Calu3 (cell line): ENCODE results near the gene VARS2. TPM values are rescaled to one million over a fixed set of nuclear protein-coding genes. Genes with fewer than 3 reads are reported as not detected.
"Not testable (repeated sequence)": the region's sequence is repeated elsewhere in the genome, so short reads cannot be mapped to it uniquely, and the experiment has no call there.

Experiments used
- BruUV-seq: library from RNA; stranded (reverse); fragments of 400-500 nt; replicated peaks from 2 replicates; lab custom pipeline; 2021; lab: Mats Ljungman, UMichigan
- CTCF ChIA-PET: fragments of 300-600 bp; sonication (Branson Sonifier 250); formaldehyde crosslinking; loops from one replicate; lab custom pipeline; 2022; ENCODE audit warnings: antibody characterized with exemption; lab: Charles Lee
- DNase-seq: peaks from one replicate; pipeline ENCODE4 v3.0.0; 2022
- H3K27ac Mint-ChIP-seq: one replicate; pipeline ENCODE4 v1.8.0; 2022; ENCODE audit warnings: mixed read lengths; ENCODE audit not compliant: unreplicated experiment
- H3K27me3 Mint-ChIP-seq: one replicate; pipeline ENCODE4 v1.8.0; 2022; ENCODE audit warnings: mixed read lengths; ENCODE audit not compliant: unreplicated experiment
- H3K36me3 Mint-ChIP-seq: one replicate; pipeline ENCODE4 v1.8.0; 2022; ENCODE audit warnings: mild to moderate bottlenecking, moderate library complexity, mixed read lengths; ENCODE audit not compliant: insufficient read depth, unreplicated experiment
- H3K4me1 Mint-ChIP-seq: one replicate; pipeline ENCODE4 v1.8.0; 2022; ENCODE audit warnings: mild to moderate bottlenecking, low read depth, mixed read lengths; ENCODE audit not compliant: unreplicated experiment
- H3K4me3 Mint-ChIP-seq: one replicate; pipeline ENCODE4 v1.8.0; 2022; ENCODE audit warnings: mild to moderate bottlenecking, low read depth, moderate library complexity, mixed read lengths; ENCODE audit not compliant: unreplicated experiment
- H3K9me3 Mint-ChIP-seq: one replicate; pipeline ENCODE4 v1.8.0; 2022; ENCODE audit warnings: low read depth, mixed read lengths; ENCODE audit not compliant: unreplicated experiment
- CTCF ChIP-seq: fragments of 200-600 bp; IDR thresholded peaks from one replicate; pipeline ENCODE4 v1.8.0; 2022; ENCODE audit warnings: antibody characterized with exemption; ENCODE audit not compliant: unreplicated experiment
- intact Hi-C: fragments of 100-400 bp; cut with micrococcal nuclease; formaldehyde crosslinking; loops from one replicate; pipeline ENCODE4 v1.10.0; 2022; ENCODE audit not compliant: unreplicated experiment
- total RNA-seq: library from RNA; stranded (reverse); gene quantifications from 2 replicates; pipeline ENCODE4 v1.2.3, GENCODE V29; 2022

Gene VARS2
- total RNA-seq, 1 experiment from 2014 or later = 33.0 TPM

DNA sequence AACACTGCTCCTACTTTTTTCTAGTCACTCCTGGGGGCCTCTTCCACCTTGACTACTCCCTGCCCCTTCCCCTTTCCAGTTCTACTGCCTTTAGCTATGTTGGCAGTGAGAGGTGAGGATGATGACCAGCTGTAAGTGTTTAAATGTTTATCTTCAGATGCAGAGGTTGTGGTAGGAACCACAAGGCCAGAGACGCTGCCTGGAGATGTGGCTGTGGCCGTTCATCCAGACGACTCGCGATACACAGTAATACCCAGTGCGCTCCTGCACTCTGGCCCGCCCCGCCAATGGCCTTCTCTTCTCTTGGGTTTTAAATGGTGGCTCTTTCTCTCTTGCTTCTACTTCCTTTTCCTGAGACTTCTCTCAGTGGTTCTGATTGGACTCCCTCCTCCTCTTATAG lies 4.6 kb downstream of the VARS2 start:
- TF ChIP-seq CTCF = no peak
- intact Hi-C loops = loop anchor here (5.0 kb wide), 2 partner anchors 44 to 209 kb away; no protein-coding TSS in a partner anchor
- Mint-ChIP-seq H3K27ac (no peak overlapping the region), H3K9me3 (no peaks in the 10 kb centered on the region), H3K27me3 (no peaks in the 10 kb centered on the region), H3K4me1 (peaks cover 28% of the 10 kb centered on the region), H3K36me3 (peaks cover 27% of the 10 kb centered on the region), H3K4me3 (no peak overlapping the region)
- DNase-seq = no peak
- no TSS peak for BruUV-seq
- CTCF ChIA-PET = interaction anchor here (0.5 to 2.3 kb wide), 4 partner anchors 8 to 24 kb away, joined by 3 to 8 read pairs (median 5); no protein-coding TSS in a partner anchor

DNA sequence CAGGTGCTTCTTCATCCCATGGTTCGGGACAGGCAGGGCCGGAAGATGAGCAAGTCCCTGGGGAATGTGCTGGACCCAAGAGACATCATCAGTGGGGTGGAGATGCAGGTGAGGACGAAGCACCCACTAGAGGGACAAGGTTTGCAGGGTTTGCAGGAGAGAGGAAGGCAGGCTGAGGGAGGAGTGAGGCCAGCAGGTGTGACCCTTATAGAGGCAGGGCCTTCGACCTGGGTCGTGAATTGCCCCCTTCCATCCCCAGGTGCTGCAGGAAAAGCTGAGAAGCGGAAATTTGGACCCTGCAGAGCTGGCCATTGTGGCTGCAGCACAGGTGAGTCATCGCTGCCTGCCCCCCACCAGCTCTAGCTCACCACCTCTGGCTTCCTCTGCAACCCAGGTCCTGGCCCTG lies 8.4 kb downstream of the VARS2 start:
- TF ChIP-seq CTCF = no peak
- BruUV-seq = no TSS peak
- Mint-ChIP-seq H3K27ac (no peak overlapping the region), H3K9me3 (no peaks in the 10 kb centered on the region), H3K4me1 (peaks cover 21% of the 10 kb centered on the region), H3K27me3 (no peaks in the 10 kb centered on the region), H3K36me3 (peaks cover 15% of the 10 kb centered on the region), H3K4me3 (no peak overlapping the region)
- CTCF ChIA-PET = no interaction called here
- intact Hi-C loops = no loop called here
- no peak for DNase-seq

GRCh38 chr6:30924040-30924627 lies 10.1 kb downstream of the VARS2 start:
- intact Hi-C loops, H3K27me3 Mint-ChIP-seq, H3K27ac Mint-ChIP-seq, BruUV-seq, H3K4me3 Mint-ChIP-seq, DNase-seq, H3K9me3 Mint-ChIP-seq: not testable (repeated sequence)
- CTCF ChIA-PET = interaction anchor here (0.6 to 1.0 kb wide), 2 partner anchors 103 to 191 kb away, joined by 3 read pairs; no protein-coding TSS in a partner anchor
- Mint-ChIP-seq H3K36me3 (peaks cover 15% of the 10 kb centered on the region), H3K4me1 (peaks cover 21% of the 10 kb centered on the region)

DNA sequence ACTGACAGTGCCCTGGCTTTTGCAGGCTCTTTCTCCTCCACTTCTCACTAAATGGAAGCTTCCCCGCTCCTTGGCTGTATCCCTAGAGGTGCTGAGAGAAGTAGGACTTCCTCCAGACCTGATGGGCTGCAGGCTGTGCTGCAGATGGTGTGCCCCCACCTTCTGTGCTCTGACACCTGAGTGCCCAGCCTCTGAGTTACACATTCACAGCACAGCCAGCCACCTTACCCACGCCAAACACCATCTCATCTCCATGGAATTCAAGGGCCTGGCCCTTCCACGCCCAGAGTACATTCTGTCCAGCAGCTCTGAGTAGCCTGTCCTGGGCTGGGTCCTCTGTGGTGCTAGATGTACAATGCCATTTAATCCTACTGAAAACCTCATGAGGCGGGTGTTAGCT lies 12.6 kb downstream of the VARS2 start:
- H3K4me1 Mint-ChIP-seq = peaks cover 39% of the 10 kb centered on the region

GRCh38 chr6:30927080-30927479 lies 13.0 kb downstream of the VARS2 start:
- DNase-seq, H3K27me3 Mint-ChIP-seq, H3K4me3 Mint-ChIP-seq, intact Hi-C loops, H3K9me3 Mint-ChIP-seq: not testable (repeated sequence)
- Mint-ChIP-seq H3K36me3 (peaks cover 19% of the 10 kb centered on the region), H3K4me1 (peaks cover 42% of the 10 kb centered on the region), H3K27ac (peak overlapping the region; percentile 81)
- BruUV-seq = TSS peak; percentile 95
- CTCF ChIA-PET = interaction anchor here (0.6 to 3.1 kb wide), 18 partner anchors 8 to 1221 kb away, joined by 3 to 27 read pairs (median 5); partner anchors contain the start of genes MUCL3 and VARS2

More for the DNA sequence above, 12.6 kb downstream of the VARS2 start:
- no peak for TF ChIP-seq CTCF
- peak; percentile 74 for DNase-seq
- Mint-ChIP-seq H3K27me3 (no peaks in the 10 kb centered on the region), H3K9me3 (peaks cover 4% of the 10 kb centered on the region), H3K36me3 (peaks cover 15% of the 10 kb centered on the region), H3K27ac (peak overlapping the region; percentile 81), H3K4me3 (peak overlapping the region; percentile 23)
- intact Hi-C loops = no loop called here
- CTCF ChIA-PET = interaction anchor here (0.6 to 3.1 kb wide), 15 partner anchors 8 to 1221 kb away, joined by 3 to 27 read pairs (median 5); partner anchors contain the start of gene VARS2
- no TSS peak for BruUV-seq
